Kidney (tissue), 14 donors: Measurements from ENCODE around the gene ZKSCAN7. TPM values are rescaled to one million over a fixed set of nuclear protein-coding genes. Genes with fewer than 3 reads are reported as not detected.
"Not testable (repeated sequence)": the region's sequence is repeated elsewhere in the genome, so short reads cannot be mapped to it uniquely, and the experiment has no call there.

Experiments
- DNase-seq, 5 donors: peaks; one replicate each; pipeline ENCODE4 v3.0.0-alpha.2; 2013 to 2020
- FAIRE-seq: peaks from 2 replicates; lab custom pipeline; 2012; peaks lifted over from hg19 to GRCh38; lab: Jason Lieb, UNC
- H3K27ac ChIP-seq, 2 donors: one replicate each; pipeline ENCODE4 v1.7.0; 2013; ENCODE audit warnings: low read depth in 2 of 2, low read length in 2 of 2, inconsistent platforms in 1 of 2
- H3K27me3 ChIP-seq: one replicate; pipeline ENCODE4 v1.7.1; 2013; ENCODE audit warnings: low read length, inconsistent platforms; ENCODE audit not compliant: control insufficient read depth, insufficient read depth
- H3K36me3 ChIP-seq, 3 donors: one replicate each; pipeline versions ENCODE4 v1.7.0 to v1.7.1; 2013; ENCODE audit warnings: low read length in 3 of 3, control low read depth in 1 of 3, inconsistent platforms in 1 of 3; ENCODE audit not compliant: insufficient read depth in 3 of 3, control insufficient read depth in 2 of 3
- H3K4me1 ChIP-seq, 3 donors: one replicate each; pipeline versions ENCODE4 v1.7.0 to v1.7.1; 2013; ENCODE audit warnings: low read length in 3 of 3, inconsistent platforms in 1 of 3, low read depth in 1 of 3; ENCODE audit not compliant: control insufficient read depth in 2 of 3, insufficient read depth in 2 of 3
- H3K4me3 ChIP-seq, 3 donors: one replicate each; pipeline versions ENCODE4 v1.7.0 to v1.8.1; 2013; ENCODE audit warnings: low read length in 3 of 3, control low read depth in 1 of 3, inconsistent platforms in 1 of 3
- H3K9ac ChIP-seq, 3 donors: one replicate each; pipeline versions ENCODE4 v1.7.0 to v1.7.1; 2013; ENCODE audit warnings: low read length in 3 of 3, control low read depth in 1 of 3, inconsistent platforms in 1 of 3
- H3K9me3 ChIP-seq, 3 donors: one replicate each; pipeline versions ENCODE4 v1.7.0 to v1.7.1; 2013; ENCODE audit warnings: low read length in 3 of 3, control low read depth in 1 of 3, inconsistent platforms in 1 of 3; ENCODE audit not compliant: control insufficient read depth in 2 of 3, insufficient read depth in 1 of 3
- CTCF ChIP-seq: IDR thresholded peaks from 3 replicates; pipeline ENCODE4 v1.5.1; 2012; ENCODE audit warnings: mild to moderate bottlenecking, moderate library complexity, borderline replicate concordance; ENCODE audit not compliant: insufficient read depth; ENCODE audit errors: extremely low read depth
- intact Hi-C: fragments of 100-400 bp; cut with DNase I; formaldehyde crosslinking; loops from one replicate; pipeline ENCODE4 v1.11.1; 2022
- polyA plus RNA-seq: library from polyadenylated mRNA; stranded (reverse); fragments of 350-450 nt; fragmentation: Illumina TruSeq; extraction: RNeasy Lipid Tissue Mini Kit (QIAGEN cat#74804); gene quantifications from one replicate; pipeline ENCODE4 v1.2.3, GENCODE V29; 2014; ENCODE audit warnings: low read depth, low replicate concordance; ENCODE audit not compliant: insufficient read depth
- total RNA-seq: library from RNA; stranded (reverse); fragmentation: NEBNext Ultra II Directional; extraction: Animal tissue kit (Norgen Biotek cat#: 25700); gene quantifications from one replicate; pipeline ENCODE4 v1.2.1, GENCODE V29; 2021
- donor health status: control.
- donor health status: control.
- donor health status: control.
- donor health status: control.
- donor health status: control.
- donor health status: DM: yes; HTN: yes; CAD: no.
- donor health status: Normal renal cell carcinoma (clear cell type).

ZKSCAN7 gene
- total and polyA plus RNA-seq, 2 donors from 2014 or later = 2.2 to 7.9 TPM

GRCh38 chr3:44576613-44577012, 21.6 kb downstream of the ZKSCAN7 start:
- no peaks in the 10 kb centered on the region for H3K4me1 ChIP-seq
- peaks cover 0 to 11% (median 0%) of the 10 kb centered on the region in 3 donors for H3K9me3 ChIP-seq
- no peak overlapping the region for H3K27ac ChIP-seq
- intact Hi-C loops = no loop called here
- no peak overlapping the region for H3K4me3 ChIP-seq
- peaks cover 0 to 4% (median 2%) of the 10 kb centered on the region in 3 donors for H3K36me3 ChIP-seq
- FAIRE-seq = no peak
- no peak for TF ChIP-seq CTCF
- no peaks in the 10 kb centered on the region for H3K27me3 ChIP-seq
- DNase-seq = no peak
- H3K9ac ChIP-seq = no peak overlapping the region

- H3K27ac ChIP-seq, H3K4me1 ChIP-seq, DNase-seq, H3K4me3 ChIP-seq, H3K36me3 ChIP-seq, H3K9ac ChIP-seq, intact Hi-C loops, H3K27me3 ChIP-seq, FAIRE-seq: not testable (repeated sequence)
- H3K9me3 ChIP-seq = peaks cover 0 to 11% (median 0%) of the 10 kb centered on the region in 3 donors
These were observed 22.5 kb downstream of the ZKSCAN7 start for GRCh38 chr3:44577354-44577952.

GRCh38 chr3:44578316-44578715, 23.3 kb downstream of the ZKSCAN7 start:
- H3K9me3 ChIP-seq, H3K4me1 ChIP-seq, H3K4me3 ChIP-seq, DNase-seq, H3K36me3 ChIP-seq, H3K9ac ChIP-seq, FAIRE-seq, H3K27me3 ChIP-seq, intact Hi-C loops, H3K27ac ChIP-seq: not testable (repeated sequence)

GRCh38 chr3:44578924-44579515, 24.0 kb downstream of the ZKSCAN7 start:
- H3K4me1 ChIP-seq, H3K4me3 ChIP-seq, H3K27ac ChIP-seq, H3K9me3 ChIP-seq, intact Hi-C loops, H3K9ac ChIP-seq, H3K27me3 ChIP-seq, FAIRE-seq, H3K36me3 ChIP-seq: not testable (repeated sequence)
- peak in 1 of 5 donors; percentile 53 for DNase-seq

GRCh38 chr3:44579749-44580148, 24.8 kb downstream of the ZKSCAN7 start:
- intact Hi-C loops, H3K27me3 ChIP-seq, H3K9me3 ChIP-seq, H3K27ac ChIP-seq, H3K4me1 ChIP-seq, FAIRE-seq, H3K36me3 ChIP-seq, H3K9ac ChIP-seq, DNase-seq, H3K4me3 ChIP-seq: not testable (repeated sequence)

- H3K27ac ChIP-seq, H3K36me3 ChIP-seq, H3K9ac ChIP-seq, FAIRE-seq, H3K4me1 ChIP-seq, H3K9me3 ChIP-seq, H3K27me3 ChIP-seq, intact Hi-C loops, H3K4me3 ChIP-seq: not testable (repeated sequence)
- peak in 1 of 5 donors; percentile 2 for DNase-seq
These were observed 26.0 kb downstream of the ZKSCAN7 start for GRCh38 chr3:44580971-44581370.
